Neural cell (in vitro differentiated cells): ENCODE measurements around the gene MBNL3. TPM values are rescaled to one million over a fixed set of nuclear protein-coding genes. Genes with fewer than 3 reads are reported as not detected.

Experiments
- H2AFZ ChIP-seq: fragments of 200-600, 300-800 bp; sonication (generic), shearing (Covaris generic); 2 replicates; pipeline ENCODE4 v1.6.0; 2014; ENCODE audit warnings: low read depth, mild to moderate bottlenecking, antibody characterized with exemption, low read length, moderate library complexity
- H3F3A ChIP-seq: fragments of 200-600 bp; shearing (Covaris generic); 2 replicates; pipeline ENCODE4 v1.6.1; 2016; ENCODE audit warnings: mild to moderate bottlenecking, moderate library complexity, mixed read lengths, antibody characterized with exemption, low read length; ENCODE audit not compliant: insufficient read depth, poor library complexity, severe bottlenecking
- H3K27ac ChIP-seq: fragments of 200-600, 300-800 bp; sonication (generic), shearing (Covaris generic); 2 replicates; pipeline ENCODE4 v1.5.1; 2014; ENCODE audit warnings: mild to moderate bottlenecking, low read length, moderate library complexity
- H3K27me3 ChIP-seq: fragments of 300-800, 200-600 bp; sonication (generic), shearing (Covaris generic); 2 replicates; pipeline ENCODE4 v1.6.0; 2014; ENCODE audit warnings: mild to moderate bottlenecking, low read depth, low read length, moderate library complexity; ENCODE audit not compliant: insufficient read depth
- H3K36me3 ChIP-seq: fragments of 300-800, 200-600 bp; sonication (generic), shearing (Covaris generic); 2 replicates; pipeline ENCODE4 v1.5.1; 2014; ENCODE audit warnings: mild to moderate bottlenecking, antibody characterized with exemption, low read length, moderate library complexity; ENCODE audit not compliant: insufficient read depth
- H3K4me2 ChIP-seq: fragments of 300-800, 200-600 bp; sonication (generic), shearing (Covaris generic); 2 replicates; pipeline ENCODE4 v1.6.0; 2014; ENCODE audit warnings: mild to moderate bottlenecking, low read length
- H3K4me3 ChIP-seq: fragments of 300-800, 200-600 bp; sonication (generic), shearing (Covaris generic); 2 replicates; pipeline ENCODE4 v1.5.1; 2014; ENCODE audit warnings: mild to moderate bottlenecking, low read length, moderate library complexity
- H3K79me2 ChIP-seq: fragments of 200-600 bp; shearing (Covaris generic); replicated peaks from 2 replicates; pipeline ENCODE4 v1.6.0; 2014; ENCODE audit warnings: mild to moderate bottlenecking, low read length, moderate library complexity; ENCODE audit not compliant: insufficient read depth
- H3K9ac ChIP-seq: fragments of 300-800, 200-600 bp; sonication (generic), shearing (Covaris generic); 2 replicates; pipeline ENCODE4 v1.6.1; 2016; ENCODE audit warnings: mild to moderate bottlenecking, low read length, mixed read lengths
- H3K9me2 ChIP-seq: fragments of 200-600 bp; shearing (Covaris generic); 2 replicates; pipeline ENCODE4 v1.6.1; 2016; ENCODE audit warnings: mild to moderate bottlenecking, low read length, mixed read lengths; ENCODE audit not compliant: insufficient read depth
- H3K9me3 ChIP-seq: fragments of 200-600, 300-800 bp; sonication (generic), shearing (Covaris generic); 2 replicates; pipeline ENCODE4 v1.6.1; 2016; ENCODE audit warnings: mild to moderate bottlenecking, mixed run types, low read length, moderate library complexity, mixed read lengths
- H4K20me1 ChIP-seq: fragments of 200-600 bp; shearing (Covaris generic); 2 replicates; pipeline ENCODE4 v1.6.1; 2016; ENCODE audit warnings: mild to moderate bottlenecking, mixed run types; ENCODE audit not compliant: insufficient read depth
- EP300 ChIP-seq: fragments of 450-650 bp; conservative IDR thresholded peaks from 2 replicates; pipeline ENCODE4 v1.6.1; 2014; ENCODE audit warnings: antibody characterized with exemption, mild to moderate bottlenecking, moderate library complexity; ENCODE audit not compliant: poor library complexity, severe bottlenecking
- EZH2 ChIP-seq: fragments of 200-600, 300-800 bp; shearing (Covaris generic), sonication (generic); IDR thresholded peaks from 2 replicates; pipeline ENCODE4 v1.6.1; 2014; ENCODE audit warnings: antibody characterized with exemption, low read length, borderline replicate concordance, mild to moderate bottlenecking; ENCODE audit not compliant: insufficient read depth, poor library complexity, severe bottlenecking
- MXI1 ChIP-seq: fragments of 450-650 bp; conservative IDR thresholded peaks from 2 replicates; pipeline ENCODE4 v1.6.1; 2014; ENCODE audit warnings: antibody characterized with exemption, mild to moderate bottlenecking; ENCODE audit not compliant: poor library complexity, severe bottlenecking
- POLR2AphosphoS5 ChIP-seq: IDR thresholded peaks from 2 replicates; pipeline ENCODE4 v1.6.1; 2012
- RAD21 ChIP-seq: fragments of 450-650 bp; conservative IDR thresholded peaks from 2 replicates; pipeline ENCODE4 v1.6.1; 2014; ENCODE audit warnings: antibody characterized with exemption, mild to moderate bottlenecking, moderate library complexity
- SMC3 ChIP-seq: fragments of 450-650 bp; conservative IDR thresholded peaks from 2 replicates; pipeline ENCODE4 v1.6.1; 2014; ENCODE audit warnings: antibody characterized with exemption, mild to moderate bottlenecking, moderate library complexity; ENCODE audit not compliant: poor library complexity
- TAF1 ChIP-seq: IDR thresholded peaks from 2 replicates; pipeline ENCODE4 v1.6.1; 2012; ENCODE audit warnings: low read depth
- polyA plus RNA-seq: library from polyadenylated mRNA; depleted of rRNA; stranded (reverse); fragments of >200 nt; gene quantifications from 2 replicates; pipeline ENCODE4 v1.2.3, GENCODE V29; 2014
- TF ChIP-seq, protein P1 (sequence below): fragments of 450-650 bp; IDR thresholded peaks from 2 replicates; pipeline ENCODE4 v1.5.1; 2014; ENCODE audit warnings: antibody characterized with exemption, mild to moderate bottlenecking, moderate library complexity; ENCODE audit not compliant: poor library complexity, severe bottlenecking
- TF ChIP-seq, protein P2 (sequence below): IDR thresholded peaks from 2 replicates; pipeline ENCODE4 v1.6.1; 2012; ENCODE audit warnings: borderline replicate concordance

MBNL3 gene
- polyA plus RNA-seq, 1 donor from 2014 or later: 0.09 TPM

DNA sequence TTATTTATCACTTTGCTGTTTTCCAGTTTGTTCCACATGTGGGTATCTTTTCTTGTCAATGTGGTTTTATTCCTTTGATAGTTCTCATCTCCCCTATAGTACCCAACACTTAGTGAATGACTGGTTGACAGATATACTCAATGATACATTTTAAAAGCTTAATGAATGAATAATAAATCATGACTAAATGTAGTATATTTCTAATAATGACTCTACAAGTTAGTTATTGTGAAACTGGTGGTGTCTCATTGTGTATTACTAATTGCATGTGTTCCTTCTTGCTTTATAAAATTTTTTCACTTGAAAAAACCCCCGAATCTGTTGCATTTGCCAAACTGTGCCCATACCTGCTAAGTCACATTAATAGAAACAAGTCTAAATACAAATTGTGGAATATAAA is 95.4 kb downstream of the MBNL3 start:
- H3K36me3 ChIP-seq: no peaks in the 10 kb centered on the region
- no peak overlapping the region for H3K4me2 ChIP-seq
- H3K79me2 ChIP-seq: no peaks in the 10 kb centered on the region
- H2AFZ ChIP-seq: no peak overlapping the region
- no peaks in the 10 kb centered on the region for H3F3A ChIP-seq
- no peaks in the 10 kb centered on the region for H4K20me1 ChIP-seq
- H3K4me3 ChIP-seq: no peak overlapping the region
- no peaks in the 10 kb centered on the region for H3K27me3 ChIP-seq
- no peak overlapping the region for H3K9ac ChIP-seq
- no peaks in the 10 kb centered on the region for H3K9me2 ChIP-seq
- no peaks in the 10 kb centered on the region for H3K9me3 ChIP-seq
- no peak overlapping the region for H3K27ac ChIP-seq
- no peak for TF ChIP-seq TAF1
- TF ChIP-seq EZH2: no peak
- TF ChIP-seq, protein P1, sequence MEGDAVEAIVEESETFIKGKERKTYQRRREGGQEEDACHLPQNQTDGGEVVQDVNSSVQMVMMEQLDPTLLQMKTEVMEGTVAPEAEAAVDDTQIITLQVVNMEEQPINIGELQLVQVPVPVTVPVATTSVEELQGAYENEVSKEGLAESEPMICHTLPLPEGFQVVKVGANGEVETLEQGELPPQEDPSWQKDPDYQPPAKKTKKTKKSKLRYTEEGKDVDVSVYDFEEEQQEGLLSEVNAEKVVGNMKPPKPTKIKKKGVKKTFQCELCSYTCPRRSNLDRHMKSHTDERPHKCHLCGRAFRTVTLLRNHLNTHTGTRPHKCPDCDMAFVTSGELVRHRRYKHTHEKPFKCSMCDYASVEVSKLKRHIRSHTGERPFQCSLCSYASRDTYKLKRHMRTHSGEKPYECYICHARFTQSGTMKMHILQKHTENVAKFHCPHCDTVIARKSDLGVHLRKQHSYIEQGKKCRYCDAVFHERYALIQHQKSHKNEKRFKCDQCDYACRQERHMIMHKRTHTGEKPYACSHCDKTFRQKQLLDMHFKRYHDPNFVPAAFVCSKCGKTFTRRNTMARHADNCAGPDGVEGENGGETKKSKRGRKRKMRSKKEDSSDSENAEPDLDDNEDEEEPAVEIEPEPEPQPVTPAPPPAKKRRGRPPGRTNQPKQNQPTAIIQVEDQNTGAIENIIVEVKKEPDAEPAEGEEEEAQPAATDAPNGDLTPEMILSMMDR: no peak
- no peak for TF ChIP-seq SMC3
- TF ChIP-seq MXI1: no peak
- TF ChIP-seq RAD21: no peak
- no peak for TF ChIP-seq POLR2AphosphoS5
- TF ChIP-seq, protein P2, sequence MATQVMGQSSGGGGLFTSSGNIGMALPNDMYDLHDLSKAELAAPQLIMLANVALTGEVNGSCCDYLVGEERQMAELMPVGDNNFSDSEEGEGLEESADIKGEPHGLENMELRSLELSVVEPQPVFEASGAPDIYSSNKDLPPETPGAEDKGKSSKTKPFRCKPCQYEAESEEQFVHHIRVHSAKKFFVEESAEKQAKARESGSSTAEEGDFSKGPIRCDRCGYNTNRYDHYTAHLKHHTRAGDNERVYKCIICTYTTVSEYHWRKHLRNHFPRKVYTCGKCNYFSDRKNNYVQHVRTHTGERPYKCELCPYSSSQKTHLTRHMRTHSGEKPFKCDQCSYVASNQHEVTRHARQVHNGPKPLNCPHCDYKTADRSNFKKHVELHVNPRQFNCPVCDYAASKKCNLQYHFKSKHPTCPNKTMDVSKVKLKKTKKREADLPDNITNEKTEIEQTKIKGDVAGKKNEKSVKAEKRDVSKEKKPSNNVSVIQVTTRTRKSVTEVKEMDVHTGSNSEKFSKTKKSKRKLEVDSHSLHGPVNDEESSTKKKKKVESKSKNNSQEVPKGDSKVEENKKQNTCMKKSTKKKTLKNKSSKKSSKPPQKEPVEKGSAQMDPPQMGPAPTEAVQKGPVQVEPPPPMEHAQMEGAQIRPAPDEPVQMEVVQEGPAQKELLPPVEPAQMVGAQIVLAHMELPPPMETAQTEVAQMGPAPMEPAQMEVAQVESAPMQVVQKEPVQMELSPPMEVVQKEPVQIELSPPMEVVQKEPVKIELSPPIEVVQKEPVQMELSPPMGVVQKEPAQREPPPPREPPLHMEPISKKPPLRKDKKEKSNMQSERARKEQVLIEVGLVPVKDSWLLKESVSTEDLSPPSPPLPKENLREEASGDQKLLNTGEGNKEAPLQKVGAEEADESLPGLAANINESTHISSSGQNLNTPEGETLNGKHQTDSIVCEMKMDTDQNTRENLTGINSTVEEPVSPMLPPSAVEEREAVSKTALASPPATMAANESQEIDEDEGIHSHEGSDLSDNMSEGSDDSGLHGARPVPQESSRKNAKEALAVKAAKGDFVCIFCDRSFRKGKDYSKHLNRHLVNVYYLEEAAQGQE: no peak
- TF ChIP-seq EP300: no peak

DNA sequence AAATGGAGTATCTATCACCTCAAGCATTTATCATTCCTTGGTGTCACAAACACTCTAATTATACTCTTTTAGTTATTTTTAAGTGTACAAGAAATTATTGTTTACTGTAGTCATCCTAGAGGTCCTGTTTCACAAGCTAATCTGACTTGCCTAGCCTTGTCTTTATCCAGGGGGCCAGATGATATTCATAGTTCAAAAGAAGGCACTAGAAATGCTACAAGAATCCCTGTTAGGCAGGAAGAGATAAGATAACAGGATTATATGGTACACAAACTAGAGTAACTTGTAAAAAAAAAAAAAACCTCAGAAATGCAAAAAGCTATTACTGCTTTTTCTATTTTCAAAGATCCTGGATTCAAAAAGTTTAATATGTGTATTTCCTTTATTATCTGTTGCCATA is 95.8 kb downstream of the MBNL3 start:
- Histone ChIP-seq H3K9ac (no peak overlapping the region), H3K27me3 (no peaks in the 10 kb centered on the region), H3K9me2 (no peaks in the 10 kb centered on the region), H4K20me1 (no peaks in the 10 kb centered on the region), H3K36me3 (no peaks in the 10 kb centered on the region), H3F3A (no peaks in the 10 kb centered on the region), H3K79me2 (no peaks in the 10 kb centered on the region), H3K4me2 (no peak overlapping the region), H2AFZ (no peak overlapping the region), H3K4me3 (no peak overlapping the region), H3K9me3 (no peaks in the 10 kb centered on the region), H3K27ac (no peak overlapping the region)
- TF ChIP-seq POLR2AphosphoS5 (no peak), RAD21 (no peak), MXI1 (no peak), EP300 (no peak), EZH2 (no peak), SMC3 (no peak)
- TF ChIP-seq, protein P2: no peak
